Activated naive CD8-positive, alpha-beta T cell treated with anti-CD3 and anti-CD28 coated beads, Interleukin-2, amount 10 ng/mL, durations not matched to agents 7 days and 5 days (primary cell): ENCODE data around the gene CREBZF. TPM values are rescaled to one million over a fixed set of nuclear protein-coding genes. Genes with fewer than 3 reads are reported as not detected.
"Not testable (repeated sequence)": the region's sequence is repeated elsewhere in the genome, so short reads cannot be mapped to it uniquely, and the experiment has no call there.

Source experiments
- ATAC-seq: fragments of 150-1000 bp; cut with Tn5 transposase; one replicate; pipeline ENCODE4 v1.10.0; 2021; ENCODE audit warnings: low read depth, moderate library complexity
- POLR2A ChIA-PET: fragments of 350-600 bp; sonication (Branson Sonifier 250); formaldehyde crosslinking; loops from one replicate; lab custom pipeline; 2021; ENCODE audit warnings: antibody characterized with exemption; lab: Charles Lee
- DNase-seq: peaks from one replicate; pipeline ENCODE4 v3.0.0; 2021
- H3K27ac Mint-ChIP-seq: one replicate; pipeline ENCODE4 v1.8.0; 2022; ENCODE audit warnings: mild to moderate bottlenecking, mixed read lengths
- H3K27me3 Mint-ChIP-seq: one replicate; pipeline ENCODE4 v1.8.0; 2022; ENCODE audit warnings: mild to moderate bottlenecking, moderate library complexity, mixed read lengths
- H3K36me3 Mint-ChIP-seq: one replicate; pipeline ENCODE4 v1.8.0; 2021; ENCODE audit warnings: mild to moderate bottlenecking, mixed read lengths
- H3K4me1 Mint-ChIP-seq: one replicate; pipeline ENCODE4 v1.8.0; 2021; ENCODE audit warnings: mixed read lengths
- H3K4me3 Mint-ChIP-seq: one replicate; pipeline ENCODE4 v1.8.0; 2022; ENCODE audit warnings: mild to moderate bottlenecking, moderate library complexity, mixed read lengths
- H3K9me3 Mint-ChIP-seq: one replicate; pipeline ENCODE4 v1.8.0; 2021; ENCODE audit warnings: mixed read lengths
- total RNA-seq, 2 experiments: library from RNA; stranded (reverse); gene quantifications; one replicate each; pipeline ENCODE4 v1.2.3, GENCODE V29; 2021

CREBZF gene
- total RNA-seq, 2 experiments from 2014 or later, result 77.7 to 78.4 TPM

- peaks cover 40% of the 10 kb centered on the region for H3K4me1 Mint-ChIP-seq
These were observed 1.7 kb downstream of the CREBZF start for GRCh38 chr11:85663080-85663752.

GRCh38 chr11:85661972-85662664 lies 2.8 kb downstream of the CREBZF start:
- no peak overlapping the region for H3K27ac Mint-ChIP-seq
- POLR2A ChIA-PET, result interaction anchor here (0.8 to 1.4 kb wide), 4 partner anchors 13 to 147 kb away, joined by 3 to 4 read pairs (median 4); partner anchors contain the start of gene TMEM126A
- H3K4me1 Mint-ChIP-seq, result peaks cover 44% of the 10 kb centered on the region
- peak overlapping the region; percentile 98 for H3K4me3 Mint-ChIP-seq
- H3K36me3 Mint-ChIP-seq, result peaks cover 36% of the 10 kb centered on the region
- H3K9me3 Mint-ChIP-seq, result no peaks in the 10 kb centered on the region
- ATAC-seq (no peak), DNase-seq (no peak)
- no peaks in the 10 kb centered on the region for H3K27me3 Mint-ChIP-seq

More at GRCh38 chr11:85663080-85663752, 1.7 kb downstream of the CREBZF start:
- peak; percentile 16 for ATAC-seq
- no peaks in the 10 kb centered on the region for H3K9me3 Mint-ChIP-seq
- POLR2A ChIA-PET, result interaction anchor here (0.6 to 2.9 kb wide), 14 partner anchors 11 to 666 kb away, joined by 3 to 72 read pairs (median 6); partner anchors contain the start of genes CCDC83, DLG2, EED and PICALM
- peaks cover 36% of the 10 kb centered on the region for H3K36me3 Mint-ChIP-seq
- DNase-seq, result no peak
- peak overlapping the region; percentile 98 for H3K27ac Mint-ChIP-seq
- no peaks in the 10 kb centered on the region for H3K27me3 Mint-ChIP-seq
- H3K4me3 Mint-ChIP-seq, result peak overlapping the region; percentile 98

- DNase-seq (no peak), ATAC-seq (no peak)
- H3K27ac Mint-ChIP-seq, result no peak overlapping the region
- no peak overlapping the region for H3K4me3 Mint-ChIP-seq
- no peaks in the 10 kb centered on the region for H3K9me3 Mint-ChIP-seq
- H3K36me3 Mint-ChIP-seq, result peaks cover 30% of the 10 kb centered on the region
- H3K4me1 Mint-ChIP-seq, result peaks cover 41% of the 10 kb centered on the region
- POLR2A ChIA-PET, result interaction anchor here (1.1 to 2.9 kb wide), 2 partner anchors 8 to 31 kb away, joined by 3 to 11 read pairs; partner anchors contain the start of genes DLG2 and TMEM126B
- H3K27me3 Mint-ChIP-seq, result no peaks in the 10 kb centered on the region
These were observed 6.7 kb downstream of the CREBZF start for GRCh38 chr11:85658180-85658579.

- POLR2A ChIA-PET, result interaction anchor here (2.0 to 2.9 kb wide), 2 partner anchors 9 to 29 kb away, joined by 8 to 11 read pairs; partner anchors contain the start of genes DLG2, TMEM126A and TMEM126B
These were observed 8.2 kb downstream of the CREBZF start for GRCh38 chr11:85656777-85657176.

GRCh38 chr11:85654343-85654742 lies 10.6 kb downstream of the CREBZF start:
- H3K9me3 Mint-ChIP-seq, ATAC-seq, H3K27me3 Mint-ChIP-seq, H3K27ac Mint-ChIP-seq, DNase-seq, H3K4me3 Mint-ChIP-seq: not testable (repeated sequence)
- peaks cover 15% of the 10 kb centered on the region for H3K36me3 Mint-ChIP-seq
- peaks cover 38% of the 10 kb centered on the region for H3K4me1 Mint-ChIP-seq
- POLR2A ChIA-PET, result interaction anchor here (1.4 to 3.2 kb wide), 2 partner anchors 10 to 26 kb away, joined by 3 to 25 read pairs; partner anchors contain the start of genes CREBZF and TMEM126B

More at GRCh38 chr11:85656777-85657176, 8.2 kb downstream of the CREBZF start:
- Mint-ChIP-seq H3K36me3 (peaks cover 26% of the 10 kb centered on the region), H3K9me3 (no peaks in the 10 kb centered on the region), H3K27ac (no peak overlapping the region), H3K4me3 (no peak overlapping the region), H3K27me3 (no peaks in the 10 kb centered on the region), H3K4me1 (peaks cover 47% of the 10 kb centered on the region)
- ATAC-seq (no peak), DNase-seq (no peak)

- Mint-ChIP-seq H3K4me3 (peak overlapping the region; percentile 42), H3K4me1 (peaks cover 35% of the 10 kb centered on the region), H3K27me3 (no peaks in the 10 kb centered on the region), H3K9me3 (no peaks in the 10 kb centered on the region), H3K27ac (peak overlapping the region; percentile 68), H3K36me3 (peaks cover 12% of the 10 kb centered on the region)
- DNase-seq (no peak), ATAC-seq (peak; percentile 40)
- POLR2A ChIA-PET, result interaction anchor here (1.4 to 3.2 kb wide), 2 partner anchors 12 to 25 kb away, joined by 3 to 25 read pairs; partner anchors contain the start of genes CREBZF and TMEM126B
These were observed 12.0 kb downstream of the CREBZF start for GRCh38 chr11:85652786-85653447.

- Mint-ChIP-seq H3K4me1 (peaks cover 39% of the 10 kb centered on the region), H3K27me3 (no peaks in the 10 kb centered on the region), H3K27ac (no peak overlapping the region), H3K9me3 (no peaks in the 10 kb centered on the region), H3K4me3 (no peak overlapping the region), H3K36me3 (peaks cover 10% of the 10 kb centered on the region)
- POLR2A ChIA-PET, result interaction anchor here (3.2 kb wide), 1 partner anchor 13 kb away, joined by 25 read pairs; the partner anchor contains the start of gene CREBZF
- DNase-seq (no peak), ATAC-seq (no peak)
These were observed 13.8 kb downstream of the CREBZF start for GRCh38 chr11:85651118-85651517.

GRCh38 chr11:85647604-85648299 lies 17.2 kb downstream of the CREBZF start, which contains the start of gene TMEM126A:
Gene TMEM126A, plus strand, starts transcription at chr11:85647967. Its CDS starts 2,289 bp downstream, at chr11:85650256.
- H3K4me1 Mint-ChIP-seq, result peaks cover 27% of the 10 kb centered on the region
- peaks cover 10% of the 10 kb centered on the region for H3K36me3 Mint-ChIP-seq
- DNase-seq (peak; percentile 93), ATAC-seq (peak; percentile 98)
- no peaks in the 10 kb centered on the region for H3K9me3 Mint-ChIP-seq
- H3K27ac Mint-ChIP-seq, result peak within 1 kb of the TSS; percentile 99
- H3K27me3 Mint-ChIP-seq, result peaks cover 21% of the 10 kb centered on the region
- POLR2A ChIA-PET, result interaction anchor here (0.7 to 4.0 kb wide), 18 partner anchors 9 to 655 kb away, joined by 3 to 72 read pairs (median 4); partner anchors contain the start of genes CCDC83, CREBZF, DLG2 and EED
- H3K4me3 Mint-ChIP-seq, result peak within 1 kb of the TSS; percentile 99

- peaks cover 27% of the 10 kb centered on the region for H3K27me3 Mint-ChIP-seq
- ATAC-seq, result no peak
- peaks cover 7% of the 10 kb centered on the region for H3K36me3 Mint-ChIP-seq
- no peaks in the 10 kb centered on the region for H3K9me3 Mint-ChIP-seq
- H3K4me3 Mint-ChIP-seq, result peak overlapping the region; percentile 99
- peak overlapping the region; percentile 99 for H3K27ac Mint-ChIP-seq
- H3K4me1 Mint-ChIP-seq, result peaks cover 23% of the 10 kb centered on the region
- no peak for DNase-seq
- POLR2A ChIA-PET, result interaction anchor here (0.7 to 4.0 kb wide), 16 partner anchors 9 to 655 kb away, joined by 3 to 72 read pairs (median 5); partner anchors contain the start of genes CCDC83, CREBZF, DLG2 and EED
These were observed 17.9 kb downstream of the CREBZF start for GRCh38 chr11:85647078-85647477.

- Mint-ChIP-seq H3K36me3 (peaks cover 6% of the 10 kb centered on the region), H3K4me3 (no peak overlapping the region), H3K4me1 (peaks cover 5% of the 10 kb centered on the region), H3K27ac (no peak overlapping the region), H3K27me3 (peaks cover 32% of the 10 kb centered on the region), H3K9me3 (no peaks in the 10 kb centered on the region)
- ATAC-seq, result no peak
- no peak for DNase-seq
- POLR2A ChIA-PET, result no interaction called here
These were observed 21.7 kb downstream of the CREBZF start for GRCh38 chr11:85643191-85643614.

- H3K9me3 Mint-ChIP-seq, result no peaks in the 10 kb centered on the region
- POLR2A ChIA-PET, result interaction anchor here (4.7 kb wide), 1 partner anchor 13 kb away, joined by 22 read pairs; the partner anchor contains the start of gene TMEM126A
- ATAC-seq, result no peak
- DNase-seq, result no peak
- H3K27ac Mint-ChIP-seq, result no peak overlapping the region
- H3K36me3 Mint-ChIP-seq, result peaks cover 30% of the 10 kb centered on the region
- H3K4me3 Mint-ChIP-seq, result no peak overlapping the region
- no peaks in the 10 kb centered on the region for H3K27me3 Mint-ChIP-seq
- peaks cover 9% of the 10 kb centered on the region for H3K4me1 Mint-ChIP-seq
These were observed 30.2 kb downstream of the CREBZF start for GRCh38 chr11:85634747-85635146.
